ENCODE measurements around the gene TXLNG. TPM values are rescaled to one million over a fixed set of nuclear protein-coding genes. Genes with fewer than 3 reads are reported as not detected.
A peak's percentile ranks its signal among the peaks of the same experiment; 100 is the strongest.
"Not testable (repeated sequence)": the region's sequence is repeated elsewhere in the genome, so short reads cannot be mapped to it uniquely, and the experiment has no call there.

TXLNG gene
- total RNA-seq, 2 donors from 2014 or later = 15.3 to 16.0 TPM

GRCh38 chrX:16771483-16772398 lies 14.5 kb upstream of the TXLNG start:
- Mint-ChIP-seq H3K9me3 (no peaks in the 10 kb centered on the region), H3K36me3 (no peaks in the 10 kb centered on the region), H3K4me1 (ENCODE audit: low read depth in 2 of 2) (no peaks in the 10 kb centered on the region), H3K27me3 (peaks cover 0 to 2% of the 10 kb centered on the region in 2 donors), H3K4me3 (no peak overlapping the region), H3K27ac (no peak overlapping the region)
- ATAC-seq (peak in 1 of 2 donors; percentile 48), DNase-seq (ENCODE audit: low spot score) (no peak)

GRCh38 chrX:16772460-16772859 lies 13.8 kb upstream of the TXLNG start:
- Mint-ChIP-seq H3K27ac (no peak overlapping the region), H3K36me3 (no peaks in the 10 kb centered on the region), H3K27me3 (peaks cover 0 to 2% of the 10 kb centered on the region in 2 donors), H3K9me3 (no peaks in the 10 kb centered on the region), H3K4me3 (no peak overlapping the region), H3K4me1 (ENCODE audit: low read depth in 2 of 2) (no peaks in the 10 kb centered on the region)
- ATAC-seq (no peak), DNase-seq (ENCODE audit: low spot score) (no peak)

- H3K4me3 Mint-ChIP-seq = no peak overlapping the region
- no peak for DNase-seq (ENCODE audit: low spot score)
- H3K4me1 Mint-ChIP-seq (ENCODE audit: low read depth in 2 of 2) = no peaks in the 10 kb centered on the region
Observed at GRCh38 chrX:16774746-16775145, 11.5 kb upstream of the TXLNG start.

GRCh38 chrX:16778545-16778944 lies 7.7 kb upstream of the TXLNG start:
- Mint-ChIP-seq H3K4me3 (no peak overlapping the region), H3K4me1 (ENCODE audit: low read depth in 2 of 2) (no peaks in the 10 kb centered on the region), H3K9me3 (no peaks in the 10 kb centered on the region), H3K27me3 (no peaks in the 10 kb centered on the region), H3K27ac (no peak overlapping the region), H3K36me3 (no peaks in the 10 kb centered on the region)
- DNase-seq (ENCODE audit: low spot score) (no peak), ATAC-seq (no peak)

More at GRCh38 chrX:16774746-16775145, 11.5 kb upstream of the TXLNG start:
- Mint-ChIP-seq H3K27ac (no peak overlapping the region), H3K36me3 (no peaks in the 10 kb centered on the region), H3K27me3 (peaks cover 0 to 2% of the 10 kb centered on the region in 2 donors), H3K9me3 (no peaks in the 10 kb centered on the region)
- no peak for ATAC-seq

- Mint-ChIP-seq H3K4me3 (no peak overlapping the region), H3K4me1 (ENCODE audit: low read depth in 2 of 2) (no peaks in the 10 kb centered on the region), H3K27ac (no peak overlapping the region), H3K36me3 (no peaks in the 10 kb centered on the region), H3K27me3 (no peaks in the 10 kb centered on the region), H3K9me3 (no peaks in the 10 kb centered on the region)
- DNase-seq (ENCODE audit: low spot score) (no peak), ATAC-seq (no peak)
Observed at GRCh38 chrX:16778993-16779392, 7.3 kb upstream of the TXLNG start.

- ATAC-seq = not testable (repeated sequence)
Observed at GRCh38 chrX:16779815-16780214, 6.5 kb upstream of the TXLNG start.

GRCh38 chrX:16783452-16783851 lies 2.8 kb upstream of the TXLNG start:
- H3K9me3 Mint-ChIP-seq = no peaks in the 10 kb centered on the region
- no peaks in the 10 kb centered on the region for H3K36me3 Mint-ChIP-seq
- no peaks in the 10 kb centered on the region for H3K27me3 Mint-ChIP-seq
- no peak overlapping the region for H3K4me3 Mint-ChIP-seq
- DNase-seq (ENCODE audit: low spot score) (no peak), ATAC-seq (no peak)
- no peak overlapping the region for H3K27ac Mint-ChIP-seq
- peaks cover 6 to 15% of the 10 kb centered on the region in 2 donors for H3K4me1 Mint-ChIP-seq (ENCODE audit: low read depth in 2 of 2)

More at GRCh38 chrX:16779815-16780214, 6.5 kb upstream of the TXLNG start:
- H3K4me3 Mint-ChIP-seq; DNase-seq (ENCODE audit: low spot score); H3K27ac Mint-ChIP-seq; H3K27me3 Mint-ChIP-seq; H3K4me1 Mint-ChIP-seq (ENCODE audit: low read depth in 2 of 2); H3K9me3 Mint-ChIP-seq; H3K36me3 Mint-ChIP-seq: not testable (repeated sequence)

GRCh38 chrX:16784440-16784839 lies 1.8 kb upstream of the TXLNG start:
- H3K4me3 Mint-ChIP-seq, ATAC-seq: not testable (repeated sequence)

GRCh38 chrX:16785247-16786138 lies 773 bp upstream of the TXLNG start:
- DNase-seq (ENCODE audit: low spot score) (no peak), ATAC-seq (no peak)
- Mint-ChIP-seq H3K4me1 (ENCODE audit: low read depth in 2 of 2) (peaks cover 6 to 15% of the 10 kb centered on the region in 2 donors), H3K27me3 (no peaks in the 10 kb centered on the region), H3K4me3 (peak overlapping the region; percentile 94), H3K27ac (peak overlapping the region; percentile 49 to 82), H3K36me3 (no peaks in the 10 kb centered on the region), H3K9me3 (no peaks in the 10 kb centered on the region)

More at GRCh38 chrX:16784440-16784839, 1.8 kb upstream of the TXLNG start:
- not testable (repeated sequence) for H3K27ac Mint-ChIP-seq; H3K36me3 Mint-ChIP-seq; H3K9me3 Mint-ChIP-seq; H3K27me3 Mint-ChIP-seq; DNase-seq (ENCODE audit: low spot score)
- H3K4me1 Mint-ChIP-seq (ENCODE audit: low read depth in 2 of 2) = peaks cover 6 to 15% of the 10 kb centered on the region in 2 donors

- Mint-ChIP-seq H3K9me3 (no peaks in the 10 kb centered on the region), H3K36me3 (no peaks in the 10 kb centered on the region)
- peak in 1 of 2 donors; percentile 36 for ATAC-seq
Observed at GRCh38 chrX:16786791-16787735, 797 bp downstream of the TXLNG start.

GRCh38 chrX:16788477-16788876 lies 2.2 kb downstream of the TXLNG start:
- DNase-seq (ENCODE audit: low spot score) = no peak
- no peak for ATAC-seq
- H3K36me3 Mint-ChIP-seq = no peaks in the 10 kb centered on the region
- H3K27me3 Mint-ChIP-seq = no peaks in the 10 kb centered on the region
- no peak overlapping the region for H3K4me3 Mint-ChIP-seq
- no peak overlapping the region for H3K27ac Mint-ChIP-seq
- peaks cover 6 to 15% of the 10 kb centered on the region in 2 donors for H3K4me1 Mint-ChIP-seq (ENCODE audit: low read depth in 2 of 2)
- no peaks in the 10 kb centered on the region for H3K9me3 Mint-ChIP-seq

More at GRCh38 chrX:16786791-16787735, 797 bp downstream of the TXLNG start:
- Mint-ChIP-seq H3K4me3 (peak overlapping the region; percentile 94), H3K4me1 (ENCODE audit: low read depth in 2 of 2) (peaks cover 6 to 15% of the 10 kb centered on the region in 2 donors), H3K27me3 (no peaks in the 10 kb centered on the region), H3K27ac (peak overlapping the region; percentile 49 to 82)
- peak; percentile 63 for DNase-seq (ENCODE audit: low spot score)

- Mint-ChIP-seq H3K9me3 (no peaks in the 10 kb centered on the region), H3K27ac (no peak overlapping the region), H3K4me3 (no peak overlapping the region), H3K27me3 (no peaks in the 10 kb centered on the region), H3K4me1 (ENCODE audit: low read depth in 2 of 2) (peaks cover 0 to 3% of the 10 kb centered on the region in 2 donors), H3K36me3 (no peaks in the 10 kb centered on the region)
- ATAC-seq (no peak), DNase-seq (ENCODE audit: low spot score) (no peak)
Observed at GRCh38 chrX:16796298-16796697, 10.0 kb downstream of the TXLNG start.

- Mint-ChIP-seq H3K4me3 (no peak overlapping the region), H3K4me1 (ENCODE audit: low read depth in 2 of 2) (peaks cover 0 to 3% of the 10 kb centered on the region in 2 donors), H3K27me3 (no peaks in the 10 kb centered on the region), H3K36me3 (no peaks in the 10 kb centered on the region), H3K9me3 (no peaks in the 10 kb centered on the region), H3K27ac (no peak overlapping the region)
- DNase-seq (ENCODE audit: low spot score) (no peak), ATAC-seq (no peak)
Observed at GRCh38 chrX:16797358-16797757, 11.1 kb downstream of the TXLNG start.
